ENCODE measurements around the gene NLRP1.
"Not testable (repeated sequence)": the region's sequence is repeated elsewhere in the genome, so short reads cannot be mapped to it uniquely, and the experiment has no call there.

NLRP1 gene

DNA sequence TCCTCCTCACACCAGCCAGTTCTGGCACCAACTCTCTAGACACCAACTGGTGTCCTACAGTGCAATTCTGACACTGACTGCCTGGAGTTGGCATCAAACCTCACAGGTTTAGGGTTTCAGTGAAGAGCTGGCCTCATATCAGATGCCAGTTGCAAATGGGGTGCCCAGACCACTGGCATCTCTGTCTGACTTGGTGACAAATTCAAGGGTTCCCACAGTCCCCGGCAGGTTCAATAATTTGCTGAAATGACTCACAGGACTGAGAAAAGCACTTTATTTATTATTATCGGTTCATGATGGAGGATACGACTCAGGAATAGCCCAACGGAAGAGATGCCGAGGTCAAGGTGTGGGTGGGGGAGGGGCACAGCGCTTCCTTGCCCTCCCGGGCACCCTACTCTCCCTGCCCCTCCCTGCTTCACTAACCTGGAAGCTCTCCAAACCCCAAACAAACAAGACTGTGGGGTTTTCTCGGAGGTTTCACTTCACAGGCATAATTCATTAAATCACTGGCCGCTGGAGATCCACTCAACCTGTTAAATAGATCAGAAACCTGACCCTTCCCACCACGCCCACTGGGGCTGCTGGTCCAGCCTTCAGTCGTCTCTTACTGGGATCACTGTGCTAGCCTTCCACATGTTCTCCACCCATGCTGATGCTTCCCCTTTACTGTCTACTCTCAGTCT, 1.7 kb upstream of the NLRP1 start:
- no peak for DNase-seq

DNA sequence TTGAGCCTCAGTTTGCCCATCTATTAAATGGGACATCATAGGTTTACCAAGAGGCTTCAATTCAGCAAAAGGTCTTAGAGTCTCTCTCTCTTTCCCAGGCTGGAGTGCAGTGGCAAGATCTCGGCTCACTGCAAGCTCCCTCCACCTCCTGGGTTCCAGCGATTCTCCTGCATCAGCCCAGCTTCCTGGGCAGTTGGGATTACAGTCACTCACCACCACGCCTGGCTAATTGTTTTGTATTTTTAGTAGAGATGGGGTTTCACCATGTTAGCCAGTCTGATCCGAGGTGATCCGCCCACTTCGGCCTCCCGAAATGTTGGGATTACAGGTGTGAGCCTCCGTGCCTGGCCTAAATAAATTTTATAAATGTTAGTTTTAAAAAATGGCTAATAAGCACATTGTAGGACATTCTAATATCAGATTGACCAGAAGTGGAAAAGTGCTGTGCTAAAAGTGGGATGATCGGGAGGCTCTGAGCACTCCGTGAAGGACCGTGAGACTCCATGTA, 1.0 kb upstream of the NLRP1 start:
- DNase-seq, result no peak

GRCh38 chr17:5583426-5584382, 605 bp downstream of the NLRP1 start:
- no peak for DNase-seq

DNA sequence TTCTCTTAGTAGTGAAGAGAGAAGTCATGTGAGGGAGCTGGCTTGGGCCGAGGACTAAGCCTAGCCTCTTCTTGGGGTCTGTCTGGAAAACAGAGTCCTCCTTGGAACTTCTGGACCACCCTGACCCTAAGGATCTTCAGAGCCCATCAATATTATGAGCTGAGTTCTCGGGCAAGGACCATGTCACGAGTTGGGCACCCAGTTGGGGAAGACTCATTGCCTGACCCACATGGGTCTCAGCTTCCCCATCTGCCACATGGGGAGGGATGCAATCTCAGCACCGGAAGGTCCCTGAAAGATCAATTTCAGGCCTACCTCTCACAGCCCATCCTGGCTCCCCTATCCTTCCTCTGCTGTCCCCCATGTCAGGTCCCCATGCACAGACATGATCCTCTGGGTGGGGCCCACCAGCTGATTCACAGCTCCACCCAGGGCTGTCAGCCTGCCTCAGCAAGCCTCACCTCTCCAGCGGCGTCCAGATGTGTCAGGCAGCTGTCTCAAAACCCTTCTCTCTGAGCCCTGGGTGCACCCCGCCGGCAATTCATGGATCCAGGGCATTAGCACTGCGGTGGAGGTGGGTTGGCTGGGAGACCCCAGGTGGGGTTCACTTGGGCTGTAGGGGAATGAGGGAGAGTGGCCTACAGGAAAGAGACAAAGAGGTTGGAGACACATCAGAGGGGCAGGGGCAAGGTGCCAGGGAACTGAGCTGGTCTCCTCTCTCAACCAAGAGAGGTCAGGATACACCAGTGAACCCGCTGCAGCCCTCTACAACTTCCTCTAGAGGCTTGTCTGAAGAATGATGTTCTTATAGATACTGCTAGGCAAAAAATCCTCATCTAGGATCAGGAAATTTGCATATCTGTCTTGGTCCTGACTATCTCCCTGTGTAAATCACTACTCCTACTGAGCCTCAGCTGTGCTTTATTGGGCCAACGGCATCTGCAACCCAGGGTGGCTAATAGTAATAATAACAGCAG, 1.8 kb downstream of the NLRP1 start:
- no peak for DNase-seq

- DNase-seq, result no peak
Measured at GRCh38 chr17:5581655-5582054, 2.7 kb downstream of the NLRP1 start.

GRCh38 chr17:5580969-5581368, 3.3 kb downstream of the NLRP1 start:
- no peak for DNase-seq

DNA sequence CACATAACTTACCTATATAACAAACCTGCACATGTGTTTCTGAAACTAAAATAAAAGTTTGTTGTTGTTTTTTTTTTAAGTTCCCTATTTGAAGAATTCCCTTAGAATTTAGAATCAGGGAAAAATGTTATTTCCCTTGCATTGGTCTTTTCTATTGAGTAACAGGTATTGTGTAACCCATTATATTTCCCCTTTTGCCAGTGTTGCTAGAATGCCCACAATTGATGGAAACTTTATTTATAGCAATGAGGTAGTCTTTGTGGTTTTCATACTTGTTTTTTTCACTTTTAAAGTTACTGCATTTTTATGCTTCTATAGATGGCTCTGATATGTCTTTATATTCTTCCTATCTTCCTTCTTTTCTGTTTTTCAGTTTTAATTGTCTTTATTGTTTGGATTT, 3.9 kb downstream of the NLRP1 start:
- DNase-seq, result no peak

- not testable (repeated sequence) for DNase-seq
Measured at GRCh38 chr17:5578768-5579167, 5.5 kb downstream of the NLRP1 start.

- DNase-seq, result not testable (repeated sequence)
Measured at GRCh38 chr17:5573017-5573416, 11.3 kb downstream of the NLRP1 start.

- no peak for DNase-seq
Measured at GRCh38 chr17:5571281-5571680, 13.0 kb downstream of the NLRP1 start.

DNA sequence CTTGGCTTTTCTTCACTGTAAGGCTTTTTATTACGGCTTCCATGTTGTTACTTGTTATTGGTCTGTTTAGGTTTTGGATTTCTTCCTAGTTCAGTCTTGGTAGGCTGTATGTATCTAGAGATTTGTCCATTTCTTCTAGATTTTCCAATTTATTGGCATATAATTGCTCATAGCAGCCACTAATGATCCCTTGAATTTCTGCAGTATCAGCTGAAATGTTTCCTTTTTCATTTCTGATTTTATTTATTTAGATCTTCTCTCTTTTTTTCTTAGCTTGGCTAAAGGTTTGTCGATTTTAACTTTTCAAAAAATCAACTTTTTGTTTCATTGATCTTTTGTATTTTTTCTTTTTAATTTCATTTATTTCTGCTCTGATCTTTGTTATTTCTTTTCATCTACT, 18.5 kb downstream of the NLRP1 start:
- no peak for DNase-seq

GRCh38 chr17:5563456-5563855, 20.9 kb downstream of the NLRP1 start:
- no peak for DNase-seq

DNA sequence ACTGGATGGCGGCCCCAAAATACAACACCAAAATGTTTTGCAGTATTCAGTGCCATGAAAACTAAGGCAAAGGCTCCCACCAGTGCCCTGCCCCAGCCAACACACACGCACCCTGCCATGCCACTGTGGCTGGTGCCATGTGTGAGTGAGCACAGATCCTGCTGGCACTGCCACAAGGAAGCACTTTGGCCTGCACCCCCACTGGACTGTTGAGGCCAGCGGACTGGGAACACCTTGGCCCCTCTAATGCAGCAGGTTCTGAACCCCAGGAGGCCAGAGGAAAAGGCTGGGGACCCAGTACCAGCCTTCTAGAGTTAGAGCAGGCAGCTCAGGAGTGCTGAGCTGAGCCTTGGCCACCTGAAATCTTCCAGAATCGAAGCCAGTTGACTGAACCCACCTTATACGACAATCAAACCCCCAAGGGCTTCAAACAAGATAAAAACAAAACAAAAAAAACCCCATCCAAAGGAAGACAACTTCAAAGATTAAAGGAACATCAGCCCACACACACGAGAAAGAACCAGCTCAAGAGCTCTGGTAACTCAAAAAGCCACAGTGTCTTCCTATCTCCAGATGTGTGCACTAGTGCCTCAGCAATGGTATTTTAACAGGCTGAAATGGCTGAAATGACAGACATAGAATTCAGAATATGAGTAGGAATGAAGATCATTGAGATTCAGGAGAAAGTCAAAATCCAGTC, 21.5 kb downstream of the NLRP1 start:
- no peak for DNase-seq

- DNase-seq, result no peak
Measured at GRCh38 chr17:5561736-5562571, 22.4 kb downstream of the NLRP1 start.

- no peak for DNase-seq
Measured at GRCh38 chr17:5560361-5560988, 23.8 kb downstream of the NLRP1 start.

GRCh38 chr17:5558815-5559785, 25.2 kb downstream of the NLRP1 start:
- no peak for DNase-seq

DNA sequence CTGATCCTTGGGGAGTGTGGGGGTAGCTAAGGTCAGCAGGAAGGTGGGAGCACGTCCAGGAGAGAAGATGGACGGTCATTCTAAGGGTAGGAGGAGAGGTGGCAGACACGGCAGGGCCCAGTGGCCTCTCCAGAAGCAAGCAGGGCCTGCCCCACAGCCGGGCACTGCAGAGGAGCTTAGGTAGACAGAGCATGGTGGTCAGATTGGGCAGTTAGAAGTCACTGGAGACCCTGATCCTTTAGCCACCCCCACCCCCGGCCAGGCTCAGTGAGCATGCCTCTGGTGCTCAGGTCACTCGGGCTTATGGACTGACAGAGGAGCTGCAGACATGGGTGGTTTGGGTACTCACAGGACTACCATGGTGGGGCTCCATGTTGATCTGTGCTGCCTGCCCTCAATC, 26.3 kb downstream of the NLRP1 start:
- DNase-seq, result no peak

DNA sequence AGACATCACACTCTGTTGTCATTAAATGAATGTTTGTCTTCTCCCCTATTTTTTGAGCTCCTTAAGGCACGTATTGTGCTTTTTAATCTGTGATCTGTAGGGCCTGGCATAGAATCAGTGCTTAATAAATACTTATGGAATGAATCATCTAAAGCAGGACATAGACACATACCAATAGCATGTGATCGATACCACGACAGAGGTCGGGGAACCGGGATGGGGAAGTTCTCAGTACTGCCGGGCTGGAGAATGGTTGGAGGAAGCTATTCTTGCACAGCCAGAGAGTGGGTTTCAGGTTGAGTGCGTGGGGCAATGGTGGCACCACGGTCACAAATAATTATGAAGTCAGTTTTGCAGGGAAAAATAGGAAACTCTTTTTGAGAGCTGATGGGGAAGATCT, 26.8 kb downstream of the NLRP1 start:
- DNase-seq, result no peak

DNA sequence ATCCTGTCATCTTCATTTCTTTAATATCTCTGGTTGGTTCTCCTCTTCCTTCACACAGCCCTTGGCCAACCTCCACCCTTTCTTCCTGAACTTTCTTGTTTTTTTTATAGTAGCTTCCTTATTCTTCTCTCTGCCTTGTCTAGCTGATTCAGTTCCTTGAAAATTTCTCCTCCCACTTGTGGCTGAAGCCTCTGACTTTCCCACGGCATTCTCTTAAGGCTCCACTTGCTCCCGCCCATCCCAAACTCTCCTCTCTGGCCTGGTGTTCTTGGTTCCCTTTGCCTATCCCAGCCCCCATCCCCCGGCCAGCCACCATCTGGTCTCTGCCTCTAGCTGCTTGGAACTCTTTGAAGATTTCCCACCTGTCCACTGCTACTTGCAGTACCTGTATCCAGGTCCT, 29.1 kb downstream of the NLRP1 start:
- no peak for DNase-seq

Measured in NCI-H1417 treated with DMSO at 0.1 percent for 48 hours (cell line).